Karpas-422 (cell line): ENCODE results near the gene CSHL1. TPM values are rescaled to one million over a fixed set of nuclear protein-coding genes. Genes with fewer than 3 reads are reported as not detected.

Source experiments
- DNase-seq: peaks from one replicate; pipeline ENCODE4 v3.0.0-alpha.2; 2015
- H2AFZ ChIP-seq: fragments of 200-600 bp; sonication (generic); 2 replicates; pipeline ENCODE4 v1.6.1; 2014; ENCODE audit warnings: antibody characterized with exemption, low read length, mixed read lengths
- H3K27ac ChIP-seq: fragments of 200-600 bp; sonication (generic); 2 replicates; pipeline ENCODE4 v1.5.1; 2014; ENCODE audit warnings: mild to moderate bottlenecking, low read length, moderate library complexity
- H3K27me3 ChIP-seq: fragments of 200-600 bp; sonication (generic); 2 replicates; pipeline ENCODE4 v1.6.1; 2014; ENCODE audit warnings: low read length, mixed read lengths
- H3K36me3 ChIP-seq: fragments of 200-600 bp; sonication (generic); 2 replicates; pipeline ENCODE4 v1.6.1; 2014; ENCODE audit warnings: low read length, mixed read lengths; ENCODE audit not compliant: insufficient read depth
- H3K4me1 ChIP-seq: fragments of 200-600 bp; sonication (generic); 2 replicates; pipeline ENCODE4 v1.6.1; 2014; ENCODE audit warnings: mild to moderate bottlenecking, low read length, mixed read lengths
- H3K4me2 ChIP-seq: fragments of 200-600 bp; sonication (generic); 2 replicates; pipeline ENCODE4 v1.6.1; 2014; ENCODE audit warnings: low read length, low read depth, mild to moderate bottlenecking; ENCODE audit not compliant: poor library complexity, severe bottlenecking
- H3K4me3 ChIP-seq: fragments of 200-600 bp; sonication (generic); 2 replicates; pipeline ENCODE4 v1.5.1; 2014; ENCODE audit warnings: mild to moderate bottlenecking, antibody characterized with exemption, low read length, mixed read lengths
- H3K79me2 ChIP-seq: fragments of 200-600 bp; sonication (generic); 2 replicates; pipeline ENCODE4 v1.6.1; 2014; ENCODE audit warnings: mild to moderate bottlenecking, low read length, mixed read lengths
- H3K9ac ChIP-seq: fragments of 200-600 bp; sonication (generic); 2 replicates; pipeline ENCODE4 v1.6.0; 2014; ENCODE audit warnings: low read length
- H3K9me2 ChIP-seq: fragments of 200-600 bp; sonication (generic), shearing (Covaris generic); replicated peaks from 2 replicates; pipeline ENCODE4 v1.6.0; 2014; ENCODE audit warnings: mild to moderate bottlenecking, low read length, moderate library complexity; ENCODE audit not compliant: insufficient read depth
- H3K9me3 ChIP-seq: fragments of 300-700, 200-600 bp; sonication (generic); 2 replicates; pipeline ENCODE4 v1.6.1; 2014; ENCODE audit warnings: low read length, mixed read lengths
- H4K20me1 ChIP-seq: fragments of 200-600 bp; sonication (generic); 2 replicates; pipeline ENCODE4 v1.6.1; 2014; ENCODE audit warnings: mild to moderate bottlenecking, antibody characterized with exemption, low read length, low read depth; ENCODE audit not compliant: insufficient read depth
- total RNA-seq: library from RNA; depleted of rRNA; stranded (reverse); fragments of >200 nt; shearing (Covaris generic); gene quantifications from 2 replicates; pipeline ENCODE4 v1.2.3, GENCODE V29; 2014; ENCODE audit warnings: low replicate concordance

CSHL1 gene
- total RNA-seq, 1 experiment from 2014 or later, result not detected

DNA sequence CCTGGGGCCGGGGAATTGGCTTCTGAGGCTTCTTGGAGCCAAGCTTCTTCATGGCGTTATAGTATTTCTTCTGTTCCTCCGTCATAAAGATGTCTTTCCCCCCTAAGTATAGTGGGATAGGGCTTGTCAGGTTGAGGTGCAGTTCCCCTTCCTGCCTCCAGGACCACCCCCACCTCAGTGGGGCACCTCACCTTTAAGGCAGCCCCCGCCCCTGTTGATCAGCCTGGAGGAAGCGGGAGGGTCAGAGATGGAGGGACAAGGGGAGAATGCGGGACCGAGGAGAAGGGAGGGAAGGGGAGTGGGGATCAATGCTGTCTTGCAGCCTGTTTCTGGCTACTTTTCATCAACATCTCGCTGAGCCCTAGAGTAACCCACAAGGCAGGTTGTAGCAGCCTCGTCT, 32.7 kb upstream of the CSHL1 start:
- no peak overlapping the region for H3K9ac ChIP-seq
- H3K4me1 ChIP-seq, result peaks cover 15% of the 10 kb centered on the region
- no peak overlapping the region for H2AFZ ChIP-seq
- no peaks in the 10 kb centered on the region for H3K9me3 ChIP-seq
- no peaks in the 10 kb centered on the region for H4K20me1 ChIP-seq
- H3K79me2 ChIP-seq, result no peaks in the 10 kb centered on the region
- no peaks in the 10 kb centered on the region for H3K36me3 ChIP-seq
- no peak for DNase-seq
- H3K4me3 ChIP-seq, result no peak overlapping the region
- H3K9me2 ChIP-seq, result no peaks in the 10 kb centered on the region
- H3K4me2 ChIP-seq, result no peak overlapping the region
- no peaks in the 10 kb centered on the region for H3K27me3 ChIP-seq
- no peak overlapping the region for H3K27ac ChIP-seq

DNA sequence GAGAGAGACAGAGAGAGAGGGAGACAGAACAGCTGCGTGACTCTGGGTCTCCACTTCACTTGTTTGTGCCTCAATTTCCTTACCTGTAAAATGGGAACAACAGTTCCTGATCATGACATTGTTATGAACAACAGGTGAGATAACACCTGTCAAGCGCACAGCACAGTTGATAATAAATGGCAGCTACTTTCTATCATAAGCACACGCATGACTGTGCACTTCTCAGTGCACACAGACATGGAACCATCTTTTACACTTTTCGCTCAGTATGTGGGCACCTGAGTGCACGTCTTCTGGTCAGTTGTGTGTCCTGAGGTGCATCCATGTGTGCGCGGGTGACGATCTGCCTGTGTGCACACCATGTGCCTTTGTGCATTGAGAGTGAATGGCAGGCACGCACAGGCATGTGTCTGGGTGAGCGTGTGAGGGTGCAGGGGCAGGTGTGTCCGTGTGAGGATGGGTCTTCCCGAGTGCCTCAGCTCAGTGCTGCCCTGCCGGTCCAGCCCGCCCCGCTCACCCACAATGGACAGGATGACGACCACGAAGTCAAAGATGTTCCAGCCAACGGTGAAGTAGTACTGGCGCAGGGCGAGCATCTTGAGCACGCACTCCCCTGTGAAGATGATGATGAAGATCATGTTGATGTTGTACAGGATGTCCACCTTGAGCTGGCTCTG, 31.4 kb upstream of the CSHL1 start:
- H3K9me2 ChIP-seq, result no peaks in the 10 kb centered on the region
- H3K4me3 ChIP-seq, result no peak overlapping the region
- H3K27ac ChIP-seq, result no peak overlapping the region
- H3K79me2 ChIP-seq, result no peaks in the 10 kb centered on the region
- peaks cover 17% of the 10 kb centered on the region for H3K4me1 ChIP-seq
- H3K27me3 ChIP-seq, result no peaks in the 10 kb centered on the region
- no peaks in the 10 kb centered on the region for H4K20me1 ChIP-seq
- no peaks in the 10 kb centered on the region for H3K9me3 ChIP-seq
- H3K9ac ChIP-seq, result no peak overlapping the region
- no peak overlapping the region for H3K4me2 ChIP-seq
- no peaks in the 10 kb centered on the region for H3K36me3 ChIP-seq
- no peak overlapping the region for H2AFZ ChIP-seq
- DNase-seq, result no peak

- Histone ChIP-seq H3K9me3 (no peaks in the 10 kb centered on the region), H3K9ac (no peak overlapping the region), H3K27me3 (no peaks in the 10 kb centered on the region), H3K4me3 (no peak overlapping the region), H3K36me3 (no peaks in the 10 kb centered on the region), H3K9me2 (no peaks in the 10 kb centered on the region), H3K79me2 (no peaks in the 10 kb centered on the region), H3K4me2 (no peak overlapping the region), H4K20me1 (no peaks in the 10 kb centered on the region), H3K4me1 (peaks cover 21% of the 10 kb centered on the region), H3K27ac (no peak overlapping the region), H2AFZ (no peak overlapping the region)
- no peak for DNase-seq
Measured at GRCh38 chr17:63941751-63942150, 30.7 kb upstream of the CSHL1 start.

- Histone ChIP-seq H3K9me2 (no peaks in the 10 kb centered on the region), H2AFZ (no peak overlapping the region), H3K36me3 (no peaks in the 10 kb centered on the region), H4K20me1 (no peaks in the 10 kb centered on the region), H3K79me2 (no peaks in the 10 kb centered on the region), H3K4me2 (no peak overlapping the region), H3K27ac (no peak overlapping the region), H3K9ac (no peak overlapping the region), H3K27me3 (no peaks in the 10 kb centered on the region), H3K4me3 (no peak overlapping the region), H3K4me1 (peaks cover 21% of the 10 kb centered on the region), H3K9me3 (no peaks in the 10 kb centered on the region)
- no peak for DNase-seq
Measured at GRCh38 chr17:63941162-63941561, 30.1 kb upstream of the CSHL1 start.

- DNase-seq, result no peak
- Histone ChIP-seq H3K4me3 (no peak overlapping the region), H3K79me2 (no peaks in the 10 kb centered on the region), H3K4me1 (peaks cover 17% of the 10 kb centered on the region), H3K9me2 (no peaks in the 10 kb centered on the region), H3K4me2 (no peak overlapping the region), H3K36me3 (no peaks in the 10 kb centered on the region), H3K27me3 (no peaks in the 10 kb centered on the region), H2AFZ (no peak overlapping the region), H3K9ac (no peak overlapping the region), H4K20me1 (no peaks in the 10 kb centered on the region), H3K27ac (no peak overlapping the region), H3K9me3 (no peaks in the 10 kb centered on the region)
Measured at GRCh38 chr17:63940584-63940983, 29.5 kb upstream of the CSHL1 start.

DNA sequence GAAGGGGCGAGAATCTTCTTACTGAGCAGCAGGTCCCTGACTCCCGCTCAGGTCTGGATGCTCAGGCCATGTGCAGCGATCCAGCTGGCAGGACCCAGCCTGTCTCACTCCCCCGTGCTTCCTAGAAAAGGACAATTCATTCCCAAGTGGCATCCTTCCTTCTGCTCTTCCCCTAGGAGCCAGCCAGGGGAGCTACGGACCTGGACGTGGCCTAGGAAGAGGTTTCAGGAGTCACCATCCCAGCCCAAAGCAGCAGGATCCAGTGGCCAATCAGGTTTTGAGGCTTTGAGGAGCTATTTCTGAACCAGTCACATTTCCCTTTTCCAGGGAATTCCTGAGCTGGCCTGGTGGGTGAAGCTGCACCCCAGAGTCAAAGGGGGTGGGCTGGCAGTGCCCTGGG, 28.8 kb upstream of the CSHL1 start:
- peaks cover 19% of the 10 kb centered on the region for H3K4me1 ChIP-seq
- H3K27me3 ChIP-seq, result no peaks in the 10 kb centered on the region
- H3K4me2 ChIP-seq, result no peak overlapping the region

GRCh38 chr17:63939401-63939800, 28.3 kb upstream of the CSHL1 start:
- Histone ChIP-seq H3K4me2 (no peak overlapping the region), H3K9me3 (no peaks in the 10 kb centered on the region), H3K4me3 (no peak overlapping the region), H2AFZ (no peak overlapping the region), H3K79me2 (no peaks in the 10 kb centered on the region), H3K27ac (no peak overlapping the region), H3K27me3 (no peaks in the 10 kb centered on the region), H3K4me1 (peaks cover 24% of the 10 kb centered on the region), H4K20me1 (no peaks in the 10 kb centered on the region), H3K9ac (no peak overlapping the region), H3K9me2 (no peaks in the 10 kb centered on the region), H3K36me3 (no peaks in the 10 kb centered on the region)
- no peak for DNase-seq

More for the DNA sequence above, 28.8 kb upstream of the CSHL1 start:
- DNase-seq, result no peak
- Histone ChIP-seq H2AFZ (no peak overlapping the region), H3K9me2 (no peaks in the 10 kb centered on the region), H3K79me2 (no peaks in the 10 kb centered on the region), H3K9me3 (no peaks in the 10 kb centered on the region), H3K9ac (no peak overlapping the region), H3K36me3 (no peaks in the 10 kb centered on the region), H3K27ac (no peak overlapping the region), H3K4me3 (no peak overlapping the region), H4K20me1 (no peaks in the 10 kb centered on the region)

- Histone ChIP-seq H3K9ac (no peak overlapping the region), H3K9me2 (no peaks in the 10 kb centered on the region), H2AFZ (no peak overlapping the region), H4K20me1 (no peaks in the 10 kb centered on the region), H3K27ac (no peak overlapping the region), H3K4me1 (peaks cover 39% of the 10 kb centered on the region), H3K4me2 (no peak overlapping the region), H3K79me2 (no peaks in the 10 kb centered on the region), H3K27me3 (no peaks in the 10 kb centered on the region), H3K36me3 (no peaks in the 10 kb centered on the region), H3K9me3 (no peaks in the 10 kb centered on the region), H3K4me3 (no peak overlapping the region)
- no peak for DNase-seq
Measured at GRCh38 chr17:63937920-63938319, 26.9 kb upstream of the CSHL1 start.
